ENCODE measurements around the gene CNOT1.
"Not testable (repeated sequence)": the region's sequence is repeated elsewhere in the genome, so short reads cannot be mapped to it uniquely, and the experiment has no call there.

CNOT1 gene

DNA sequence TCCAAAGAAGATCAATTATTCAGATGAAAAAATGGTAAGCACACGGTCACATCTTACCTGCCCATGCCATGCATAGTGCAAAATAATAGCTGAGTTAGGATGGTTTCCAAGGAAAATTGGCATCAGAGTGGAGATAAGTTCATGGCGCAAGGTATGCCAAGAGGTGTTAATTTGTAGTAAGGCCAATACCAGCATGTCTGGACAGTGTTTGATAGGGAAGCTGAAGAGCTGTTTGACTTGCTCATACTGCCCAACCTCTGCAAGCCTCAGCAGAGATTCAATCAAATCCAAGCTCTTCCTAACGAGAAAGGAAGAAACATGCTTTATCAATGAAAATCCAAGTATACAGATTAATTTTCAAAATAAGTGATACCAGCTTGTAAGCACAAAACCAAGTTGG, 51.0 kb downstream of the CNOT1 start:
- Histone ChIP-seq H3K4me3 (ENCODE audit: low read length) (no peak overlapping the region), H3K27ac (ENCODE audit: low read depth, low read length) (no peak overlapping the region), H3K4me1 (ENCODE audit: insufficient read depth, low read length) (no peaks in the 10 kb centered on the region), H3K9me3 (ENCODE audit: insufficient read depth, low read depth, low read length) (no peaks in the 10 kb centered on the region), H3K27me3 (ENCODE audit: insufficient read depth, low read length) (no peaks in the 10 kb centered on the region), H3K36me3 (ENCODE audit: insufficient read depth, low read length) (peaks cover 100% of the 10 kb centered on the region), H3K9ac (ENCODE audit: low read depth, low read length) (no peak overlapping the region)
- WGBS: over 99% methylated on average over 2 of the region's 3 CpGs

DNA sequence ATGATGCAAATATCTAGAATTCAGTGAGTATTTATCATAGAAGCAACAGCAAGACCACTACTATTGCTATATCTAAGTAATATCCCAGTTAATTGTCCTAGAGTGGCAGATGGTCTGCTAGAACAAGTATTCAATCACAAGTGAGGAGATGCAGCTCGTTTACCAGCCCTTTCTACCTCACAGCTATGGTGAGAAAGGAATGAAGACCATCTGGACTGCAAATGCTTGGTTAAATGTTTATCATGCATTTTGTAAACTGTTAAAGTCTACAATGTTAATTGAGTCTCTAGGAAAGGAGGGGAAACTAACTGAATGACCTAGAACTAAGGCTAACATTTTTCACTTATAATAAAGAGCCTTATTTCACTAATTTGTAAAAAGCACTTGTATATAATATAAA, 52.5 kb downstream of the CNOT1 start:
- H3K9me3 ChIP-seq (ENCODE audit: insufficient read depth, low read depth, low read length): no peaks in the 10 kb centered on the region
- no peaks in the 10 kb centered on the region for H3K27me3 ChIP-seq (ENCODE audit: insufficient read depth, low read length)
- H3K27ac ChIP-seq (ENCODE audit: low read depth, low read length): no peak overlapping the region
- H3K4me3 ChIP-seq (ENCODE audit: low read length): no peak overlapping the region
- 79% methylated on average over 1 of the region's 1 CpG for WGBS
- H3K4me1 ChIP-seq (ENCODE audit: insufficient read depth, low read length): no peaks in the 10 kb centered on the region
- no peak overlapping the region for H3K9ac ChIP-seq (ENCODE audit: low read depth, low read length)
- peaks cover 99% of the 10 kb centered on the region for H3K36me3 ChIP-seq (ENCODE audit: insufficient read depth, low read length)

DNA sequence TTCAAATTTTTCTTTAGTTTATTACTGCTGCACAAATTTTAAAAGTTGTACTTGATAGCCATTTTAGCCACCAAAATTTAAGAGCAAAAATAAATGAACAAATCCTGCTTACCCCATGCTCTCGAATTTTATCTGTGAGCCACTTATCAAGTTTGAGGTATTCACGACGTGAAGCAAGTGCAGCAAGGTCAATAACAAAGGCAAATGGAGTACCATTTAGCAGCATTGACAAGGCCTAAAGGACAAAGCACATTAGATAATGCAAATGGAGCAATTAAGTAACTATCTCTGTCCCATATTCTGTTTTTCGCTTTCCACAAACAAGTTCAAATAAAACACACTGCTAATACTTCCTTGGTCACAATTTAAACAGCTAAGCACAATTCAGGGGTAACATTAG, 54.7 kb downstream of the CNOT1 start:
- peaks cover 99% of the 10 kb centered on the region for H3K36me3 ChIP-seq (ENCODE audit: insufficient read depth, low read length)
- no peaks in the 10 kb centered on the region for H3K4me1 ChIP-seq (ENCODE audit: insufficient read depth, low read length)
- H3K9ac ChIP-seq (ENCODE audit: low read depth, low read length): no peak overlapping the region
- H3K4me3 ChIP-seq (ENCODE audit: low read length): no peak overlapping the region
- 97% methylated on average over 4 of the region's 4 CpGs for WGBS
- no peaks in the 10 kb centered on the region for H3K27me3 ChIP-seq (ENCODE audit: insufficient read depth, low read length)
- no peak overlapping the region for H3K27ac ChIP-seq (ENCODE audit: low read depth, low read length)
- H3K9me3 ChIP-seq (ENCODE audit: insufficient read depth, low read depth, low read length): no peaks in the 10 kb centered on the region

DNA sequence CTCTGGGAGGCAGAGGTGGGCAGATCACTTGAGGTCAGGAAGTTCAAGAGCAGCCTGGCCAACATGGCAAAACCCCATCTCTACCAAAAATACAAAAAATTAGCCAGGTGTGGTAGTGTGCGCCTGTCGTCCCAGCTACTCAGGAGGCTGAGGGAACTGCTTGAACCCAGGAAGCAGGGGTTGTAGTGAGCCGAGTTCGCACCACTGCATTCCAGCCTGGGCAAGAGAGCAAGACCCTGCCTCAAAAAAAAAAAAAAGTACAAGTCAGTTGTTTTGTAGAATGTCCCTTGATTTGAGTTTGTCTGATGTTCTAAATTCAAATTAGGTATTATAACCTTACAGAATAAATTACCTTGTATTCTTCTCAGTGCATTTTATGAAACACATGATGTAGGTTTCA, 63.9 kb downstream of the CNOT1 start:
- not testable (repeated sequence) for H3K4me1 ChIP-seq (ENCODE audit: insufficient read depth, low read length); H3K9ac ChIP-seq (ENCODE audit: low read depth, low read length); H3K4me3 ChIP-seq (ENCODE audit: low read length); H3K27me3 ChIP-seq (ENCODE audit: insufficient read depth, low read length); H3K9me3 ChIP-seq (ENCODE audit: insufficient read depth, low read depth, low read length); H3K27ac ChIP-seq (ENCODE audit: low read depth, low read length)
- 95% methylated on average over 4 of the region's 4 CpGs for WGBS
- H3K36me3 ChIP-seq (ENCODE audit: insufficient read depth, low read length): peaks cover 86% of the 10 kb centered on the region

DNA sequence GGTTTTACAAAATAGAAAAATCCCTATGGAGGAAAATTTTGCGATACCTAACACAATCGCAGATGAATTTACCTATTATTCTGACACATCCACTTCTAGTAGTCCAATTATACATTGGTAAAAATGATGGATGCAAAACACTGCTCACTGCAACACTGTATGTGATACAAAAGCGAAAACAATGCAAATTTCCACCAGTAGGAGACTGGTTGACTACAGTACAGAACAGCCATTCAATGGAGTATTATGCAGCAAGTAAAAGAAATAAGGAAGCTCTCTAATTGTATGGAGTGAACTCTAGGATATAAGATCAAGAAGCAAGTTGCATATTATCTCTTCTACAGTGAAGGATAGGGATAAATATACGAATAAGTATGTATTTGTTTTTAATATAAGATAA, 65.9 kb downstream of the CNOT1 start:
- Histone ChIP-seq H3K9me3 (ENCODE audit: insufficient read depth, low read depth, low read length) (no peaks in the 10 kb centered on the region), H3K4me1 (ENCODE audit: insufficient read depth, low read length) (peaks cover 3% of the 10 kb centered on the region; the same call in 1 of the 2 replicates), H3K9ac (ENCODE audit: low read depth, low read length) (no peak overlapping the region), H3K27ac (ENCODE audit: low read depth, low read length) (no peak overlapping the region), H3K36me3 (ENCODE audit: insufficient read depth, low read length) (peaks cover 84% of the 10 kb centered on the region), H3K27me3 (ENCODE audit: insufficient read depth, low read length) (no peaks in the 10 kb centered on the region), H3K4me3 (ENCODE audit: low read length) (no peak overlapping the region)
- 93% methylated on average over 1 of the region's 4 CpGs for WGBS

DNA sequence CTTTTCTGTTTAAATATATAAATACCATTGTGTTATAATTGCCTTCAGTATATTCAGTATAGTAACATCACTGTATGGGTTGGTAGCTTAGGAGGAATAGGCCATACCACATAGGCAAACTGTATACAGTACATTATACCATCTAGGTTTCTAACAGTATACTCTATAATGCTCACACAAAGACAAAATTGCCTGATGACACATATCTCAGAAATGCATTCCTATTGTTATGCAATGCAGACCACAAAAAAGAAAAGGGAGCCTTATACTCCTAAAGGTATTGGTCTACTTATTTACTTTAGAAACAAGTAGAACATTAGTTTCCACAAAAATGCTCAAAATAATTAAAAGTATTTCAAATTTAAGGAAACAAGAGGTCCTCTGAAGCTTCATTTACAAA, 66.4 kb downstream of the CNOT1 start:
- Histone ChIP-seq H3K9ac (ENCODE audit: low read depth, low read length) (no peak overlapping the region), H3K4me3 (ENCODE audit: low read length) (no peak overlapping the region), H3K4me1 (ENCODE audit: insufficient read depth, low read length) (peaks cover 3% of the 10 kb centered on the region; the same call in 1 of the 2 replicates), H3K9me3 (ENCODE audit: insufficient read depth, low read depth, low read length) (no peaks in the 10 kb centered on the region), H3K27ac (ENCODE audit: low read depth, low read length) (no peak overlapping the region), H3K36me3 (ENCODE audit: insufficient read depth, low read length) (peaks cover 86% of the 10 kb centered on the region), H3K27me3 (ENCODE audit: insufficient read depth, low read length) (no peaks in the 10 kb centered on the region)

DNA sequence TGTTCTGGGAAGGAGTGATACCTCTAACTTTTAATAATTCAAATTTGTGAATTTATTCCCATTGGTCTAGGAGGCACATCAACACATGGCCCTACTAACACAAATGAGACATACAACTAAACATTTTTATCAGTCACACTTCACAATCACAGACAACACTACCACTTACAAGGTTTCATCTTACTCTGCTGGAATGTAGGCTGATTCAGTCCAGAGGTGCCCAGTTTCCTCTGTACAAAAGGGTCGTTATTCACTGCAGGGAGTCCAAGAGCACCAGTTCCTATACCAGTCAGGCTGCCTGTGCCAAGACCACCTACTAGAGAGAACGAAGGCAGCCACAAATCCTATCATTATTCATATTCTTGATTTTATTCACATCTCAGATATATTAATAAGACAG, 72.9 kb downstream of the CNOT1 start:
- H3K4me1 ChIP-seq (ENCODE audit: insufficient read depth, low read length): no peaks in the 10 kb centered on the region
- no peaks in the 10 kb centered on the region for H3K27me3 ChIP-seq (ENCODE audit: insufficient read depth, low read length)
- no peaks in the 10 kb centered on the region for H3K9me3 ChIP-seq (ENCODE audit: insufficient read depth, low read depth, low read length)
- H3K4me3 ChIP-seq (ENCODE audit: low read length): no peak overlapping the region
- no peak overlapping the region for H3K9ac ChIP-seq (ENCODE audit: low read depth, low read length)
- H3K27ac ChIP-seq (ENCODE audit: low read depth, low read length): no peak overlapping the region
- H3K36me3 ChIP-seq (ENCODE audit: insufficient read depth, low read length): peaks cover 95% of the 10 kb centered on the region
- 92% methylated on average over 2 of the region's 2 CpGs for WGBS

DNA sequence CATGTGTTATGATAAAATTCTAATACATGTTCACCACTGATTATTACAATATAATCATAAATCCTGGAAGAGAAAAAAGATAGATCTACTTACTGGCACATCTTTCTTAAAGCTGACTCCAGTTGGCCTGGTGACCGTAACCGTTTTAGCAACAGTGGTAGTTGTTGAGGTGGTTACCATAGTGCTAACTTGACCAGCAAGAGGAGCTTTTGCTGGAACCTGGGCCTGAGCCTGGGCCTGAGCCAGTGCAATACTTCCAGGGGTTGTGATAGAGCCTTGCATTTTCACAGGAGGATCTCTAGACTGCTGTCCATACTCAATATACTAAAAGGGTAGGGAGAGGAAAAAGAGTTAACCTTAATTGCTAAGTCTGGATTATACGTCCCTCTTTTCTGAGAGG, 78.1 kb downstream of the CNOT1 start:
- H3K4me3 ChIP-seq (ENCODE audit: low read length): no peak overlapping the region
- H3K27me3 ChIP-seq (ENCODE audit: insufficient read depth, low read length): no peaks in the 10 kb centered on the region
- H3K9ac ChIP-seq (ENCODE audit: low read depth, low read length): no peak overlapping the region
- H3K36me3 ChIP-seq (ENCODE audit: insufficient read depth, low read length): peaks cover 100% of the 10 kb centered on the region
- 92% methylated on average over 3 of the region's 3 CpGs for WGBS
- no peaks in the 10 kb centered on the region for H3K4me1 ChIP-seq (ENCODE audit: insufficient read depth, low read length)
- H3K9me3 ChIP-seq (ENCODE audit: insufficient read depth, low read depth, low read length): no peaks in the 10 kb centered on the region
- H3K27ac ChIP-seq (ENCODE audit: low read depth, low read length): no peak overlapping the region

DNA sequence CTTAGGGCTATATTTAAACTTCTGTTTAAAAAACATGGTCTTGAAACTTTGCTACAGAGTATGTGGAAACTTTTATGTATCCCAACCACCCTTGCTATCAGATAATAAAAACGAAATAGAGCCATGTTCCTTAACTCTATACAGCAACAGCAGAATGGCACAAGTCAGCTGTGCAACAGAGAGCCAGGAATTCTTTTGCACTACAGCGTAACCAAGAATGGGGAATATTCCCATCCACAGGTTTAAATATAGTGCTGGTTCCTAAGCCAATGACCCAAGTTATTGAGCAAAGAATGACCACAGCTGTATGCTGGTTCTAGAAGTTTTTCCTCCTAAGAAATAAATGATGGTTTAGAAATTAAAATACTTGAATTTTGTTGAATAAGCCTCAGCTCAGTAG, 81.2 kb downstream of the CNOT1 start:
- Histone ChIP-seq H3K4me1 (ENCODE audit: insufficient read depth, low read length) (no peaks in the 10 kb centered on the region), H3K9me3 (ENCODE audit: insufficient read depth, low read depth, low read length) (no peaks in the 10 kb centered on the region), H3K4me3 (ENCODE audit: low read length) (no peak overlapping the region), H3K27ac (ENCODE audit: low read depth, low read length) (no peak overlapping the region), H3K36me3 (ENCODE audit: insufficient read depth, low read length) (peaks cover 100% of the 10 kb centered on the region), H3K27me3 (ENCODE audit: insufficient read depth, low read length) (no peaks in the 10 kb centered on the region), H3K9ac (ENCODE audit: low read depth, low read length) (no peak overlapping the region)
- 92% methylated on average over 2 of the region's 2 CpGs for WGBS

DNA sequence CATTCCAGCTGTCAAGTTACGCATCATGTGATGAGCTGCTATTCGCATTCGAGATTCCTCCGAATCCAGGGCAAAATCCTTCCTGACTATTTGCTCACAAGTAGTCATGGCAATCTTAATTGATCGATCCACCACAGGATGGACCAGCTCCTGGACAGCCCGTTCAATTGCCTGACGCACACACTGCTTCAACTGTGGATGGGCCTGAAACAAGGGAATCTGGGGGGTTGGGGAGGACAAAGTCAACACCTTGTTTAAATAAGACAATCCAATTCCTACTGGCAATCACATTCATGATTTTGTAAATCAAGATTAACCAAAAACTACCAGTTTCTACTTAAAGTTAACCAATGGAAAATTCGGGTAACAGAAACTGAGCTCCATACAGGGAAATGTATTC, 85.9 kb downstream of the CNOT1 start:
- no peaks in the 10 kb centered on the region for H3K27me3 ChIP-seq (ENCODE audit: insufficient read depth, low read length)
- no peak overlapping the region for H3K27ac ChIP-seq (ENCODE audit: low read depth, low read length)
- 96% methylated on average over 8 of the region's 8 CpGs for WGBS
- no peaks in the 10 kb centered on the region for H3K4me1 ChIP-seq (ENCODE audit: insufficient read depth, low read length)
- no peak overlapping the region for H3K9ac ChIP-seq (ENCODE audit: low read depth, low read length)
- H3K9me3 ChIP-seq (ENCODE audit: insufficient read depth, low read depth, low read length): no peaks in the 10 kb centered on the region
- H3K36me3 ChIP-seq (ENCODE audit: insufficient read depth, low read length): peaks cover 99% of the 10 kb centered on the region
- no peak overlapping the region for H3K4me3 ChIP-seq (ENCODE audit: low read length)

DNA sequence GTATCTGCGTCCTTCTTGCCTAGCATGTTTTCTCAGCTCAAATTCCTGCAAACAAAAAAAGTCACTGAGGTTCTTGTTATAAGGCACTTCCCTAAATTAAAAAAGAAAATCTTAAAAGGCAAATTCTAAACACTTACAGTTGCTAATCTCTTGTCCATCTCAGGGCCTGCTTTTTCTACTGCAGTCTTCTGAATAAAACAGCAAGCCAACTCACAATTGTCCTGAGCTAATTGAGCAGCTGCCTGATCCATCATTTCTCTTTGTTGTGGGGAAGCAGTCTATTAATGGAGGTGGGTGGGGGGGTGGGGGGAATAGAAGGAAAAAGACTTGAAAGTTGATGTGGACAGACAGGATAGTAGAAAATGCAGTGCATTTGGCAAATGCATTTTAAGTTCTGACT, 87.3 kb downstream of the CNOT1 start:
- no peaks in the 10 kb centered on the region for H3K4me1 ChIP-seq (ENCODE audit: insufficient read depth, low read length)
- peaks cover 99% of the 10 kb centered on the region for H3K36me3 ChIP-seq (ENCODE audit: insufficient read depth, low read length)
- H3K27ac ChIP-seq (ENCODE audit: low read depth, low read length): no peak overlapping the region
- no peak overlapping the region for H3K9ac ChIP-seq (ENCODE audit: low read depth, low read length)
- no peaks in the 10 kb centered on the region for H3K9me3 ChIP-seq (ENCODE audit: insufficient read depth, low read depth, low read length)
- H3K4me3 ChIP-seq (ENCODE audit: low read length): no peak overlapping the region
- 81% methylated on average over 1 of the region's 1 CpG for WGBS
- no peaks in the 10 kb centered on the region for H3K27me3 ChIP-seq (ENCODE audit: insufficient read depth, low read length)

DNA sequence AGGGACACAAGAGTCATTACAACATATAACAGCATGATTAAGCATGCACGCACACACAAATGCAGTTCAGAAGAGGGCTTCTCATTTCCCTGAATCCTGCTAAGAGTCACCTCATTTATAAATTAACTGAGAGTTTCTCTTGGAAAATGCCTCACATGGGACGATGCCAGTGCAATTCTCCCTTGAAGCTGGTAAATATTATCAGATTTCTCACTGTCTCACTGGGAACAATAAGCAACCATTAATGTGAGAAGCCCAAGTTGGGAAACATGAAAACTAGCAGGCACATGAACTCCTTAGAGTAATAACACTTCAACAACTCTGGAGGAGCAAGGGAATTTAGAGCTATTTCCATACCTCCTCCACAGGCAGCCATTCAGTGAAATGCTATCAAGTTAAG, 87.9 kb downstream of the CNOT1 start:
- no peaks in the 10 kb centered on the region for H3K9me3 ChIP-seq (ENCODE audit: insufficient read depth, low read depth, low read length)
- H3K27me3 ChIP-seq (ENCODE audit: insufficient read depth, low read length): no peaks in the 10 kb centered on the region
- H3K36me3 ChIP-seq (ENCODE audit: insufficient read depth, low read length): peaks cover 99% of the 10 kb centered on the region
- H3K27ac ChIP-seq (ENCODE audit: low read depth, low read length): no peak overlapping the region
- no peak overlapping the region for H3K4me3 ChIP-seq (ENCODE audit: low read length)
- 94% methylated on average over 2 of the region's 2 CpGs for WGBS
- H3K9ac ChIP-seq (ENCODE audit: low read depth, low read length): no peak overlapping the region
- no peaks in the 10 kb centered on the region for H3K4me1 ChIP-seq (ENCODE audit: insufficient read depth, low read length)
